AG04450 (cell line): Measurements from ENCODE around the gene RPL22. TPM values are rescaled to one million over a fixed set of nuclear protein-coding genes. Genes with fewer than 3 reads are reported as not detected.

Experiments used
- polyA plus RNA-seq: library from polyadenylated mRNA; depleted of rRNA; stranded (reverse); fragments of >200 nt; gene quantifications from 2 replicates; pipeline ENCODE4 v1.2.3, GENCODE V29; 2011; rRNA removed

The RPL22 gene
- polyA plus RNA-seq, 1 experiment: 393 TPM

Other genes with a start within 250 kb of the RPL22 start
- 1.6 and 1.9 TPM in 2 replicates for gene NPHP4, start 207.2 kb downstream of the RPL22 start, polyA plus RNA-seq
- 3.1 and 3.2 TPM in 2 replicates for gene KCNAB2, start 153.7 kb downstream of the RPL22 start, polyA plus RNA-seq
- 0.02 and 0.06 TPM in 2 replicates for gene CHD5, start 19.3 kb downstream of the RPL22 start, polyA plus RNA-seq
- 7.2 and 8.7 TPM in 2 replicates for gene RNF207, start 6.5 kb upstream of the RPL22 start, polyA plus RNA-seq
- 59.3 and 65.3 TPM in 2 replicates for gene ICMT, start 36.4 kb upstream of the RPL22 start, polyA plus RNA-seq
- not detected in 2 replicates for gene HES3, start 44.6 kb upstream of the RPL22 start, polyA plus RNA-seq
- 4.7 and 6.1 TPM in 2 replicates for gene GPR153, start 61.5 kb upstream of the RPL22 start, polyA plus RNA-seq
- gene ACOT7, start 194.2 kb upstream of the RPL22 start, polyA plus RNA-seq: 80.1 and 102 TPM in 2 replicates
- not detected in 2 replicates for gene HES2, start 220.3 kb upstream of the RPL22 start, polyA plus RNA-seq
- not detected in 2 replicates for gene ESPN, start 225.2 kb upstream of the RPL22 start, polyA plus RNA-seq